Endodermal cell (in vitro differentiated cells): ENCODE data around the gene TLE3. TPM values are rescaled to one million over a fixed set of nuclear protein-coding genes. Genes with fewer than 3 reads are reported as not detected.

Experiments used
- DNase-seq: peaks from one replicate; pipeline ENCODE4 v3.0.0-alpha.2; 2017
- H3K27ac ChIP-seq: 2 replicates; pipeline ENCODE4 v1.5.1; 2013; ENCODE audit warnings: mild to moderate bottlenecking, low read depth, low read length, moderate library complexity
- H3K27me3 ChIP-seq: 2 replicates; pipeline ENCODE4 v1.6.1; 2013; ENCODE audit warnings: mild to moderate bottlenecking, low read length, moderate library complexity; ENCODE audit not compliant: insufficient read depth, control insufficient read depth, poor library complexity, severe bottlenecking
- H3K36me3 ChIP-seq: 2 replicates; pipeline ENCODE4 v1.7.0; 2013; ENCODE audit warnings: mild to moderate bottlenecking, low read length, moderate library complexity; ENCODE audit not compliant: control insufficient read depth, insufficient read depth
- H3K4me1 ChIP-seq: one replicate; pipeline ENCODE4 v1.7.0; 2013; ENCODE audit warnings: low read length; ENCODE audit not compliant: control insufficient read depth, insufficient read depth
- H3K4me3 ChIP-seq: 2 replicates; pipeline ENCODE4 v1.5.1; 2013; ENCODE audit warnings: mild to moderate bottlenecking, low read length, moderate library complexity
- H3K9ac ChIP-seq: 2 replicates; pipeline ENCODE4 v1.6.1; 2013; ENCODE audit warnings: mild to moderate bottlenecking, low read length, moderate library complexity; ENCODE audit not compliant: poor library complexity, severe bottlenecking; ENCODE audit errors: extremely low read depth
- H3K9me3 ChIP-seq: 2 replicates; pipeline ENCODE4 v1.6.1; 2013; ENCODE audit warnings: mild to moderate bottlenecking, low read length, moderate library complexity; ENCODE audit not compliant: control insufficient read depth
- H3K27ac Mint-ChIP-seq: 2 replicates; pipeline ENCODE4 v1.8.0; 2020; ENCODE audit warnings: mixed read lengths
- H3K27me3 Mint-ChIP-seq: 2 replicates; pipeline ENCODE4 v1.8.0; 2021; ENCODE audit warnings: mild to moderate bottlenecking, mixed read lengths; ENCODE audit not compliant: insufficient read depth
- H3K36me3 Mint-ChIP-seq: 2 replicates; pipeline ENCODE4 v1.8.0; 2020; ENCODE audit warnings: low read depth, mixed read lengths
- H3K4me1 Mint-ChIP-seq: 2 replicates; pipeline ENCODE4 v1.8.0; 2020; ENCODE audit warnings: mixed read lengths
- H3K4me3 Mint-ChIP-seq: 2 replicates; pipeline ENCODE4 v1.8.0; 2020; ENCODE audit warnings: mild to moderate bottlenecking, moderate library complexity, mixed read lengths
- H3K9me3 Mint-ChIP-seq: 2 replicates; pipeline ENCODE4 v1.8.0; 2020; ENCODE audit warnings: mild to moderate bottlenecking, mixed read lengths
- CTCF ChIP-seq: fragments of 200-600 bp; sonication (generic); conservative IDR thresholded peaks from 2 replicates; pipeline ENCODE4 v1.5.0; 2021; ENCODE audit warnings: antibody characterized with exemption, mild to moderate bottlenecking
- WGBS, 2 experiments: methylation state at CpG; one replicate each; pipeline versions ENCODE4 v1.1.5 to v1.1.7; 2013; ENCODE audit warnings: missing lambda C conversion rate in 2 of 2, mixed read lengths in 1 of 2; ENCODE audit not compliant: insufficient coverage in 1 of 2, insufficient read length in 1 of 2; 5-methylcytosine and 5-hydroxymethylcytosine counted together
- total RNA-seq, 2 donors: library from RNA; stranded (reverse); fragmentation: NEBNext Ultra II Directional in 1 of 2; extraction: Animal tissue kit (Norgen Biotek cat#: 25700) in 1 of 2; gene quantifications; 2 replicates in 1 of 2; 3 replicates in 1 of 2; pipeline ENCODE4 v1.2.1, GENCODE V29; 2021

TLE3 gene
- total RNA-seq, 2 donors from 2014 or later: 66.5 to 81.1 TPM

- Mint-ChIP-seq H3K27me3 (no peaks in the 10 kb centered on the region), H3K4me1 (peaks cover 79% of the 10 kb centered on the region), H3K9me3 (no peaks in the 10 kb centered on the region), H3K4me3 (peak overlapping the region; percentile 97), H3K36me3 (peaks cover 19% of the 10 kb centered on the region), H3K27ac (peak overlapping the region; percentile 56)
- peak overlapping the region; percentile 65 for H3K27ac ChIP-seq
- no peak overlapping the region for H3K9ac ChIP-seq
- H3K27me3 ChIP-seq: no peaks in the 10 kb centered on the region
- H3K9me3 ChIP-seq: no peaks in the 10 kb centered on the region
- peak overlapping the region; percentile 81 for H3K4me3 ChIP-seq
- 66 to 67% methylated on average over 7 to 8 of the region's 12 CpGs for WGBS, 2 experiments
- DNase-seq: no peak
- H3K36me3 ChIP-seq: peaks cover 50% of the 10 kb centered on the region
- no peak for TF ChIP-seq CTCF
- peaks cover 54% of the 10 kb centered on the region for H3K4me1 ChIP-seq
Observed at GRCh38 chr15:70091726-70092463, 5.8 kb downstream of the TLE3 start.

- no peak overlapping the region for H3K4me3 Mint-ChIP-seq
- Histone ChIP-seq H3K36me3 (peaks cover 62% of the 10 kb centered on the region), H3K9me3 (no peaks in the 10 kb centered on the region), H3K4me3 (peak overlapping the region; percentile 7), H3K27me3 (no peaks in the 10 kb centered on the region), H3K4me1 (peaks cover 54% of the 10 kb centered on the region), H3K9ac (no peak overlapping the region), H3K27ac (peak overlapping the region; percentile 65)
- TF ChIP-seq CTCF: no peak
- no peak overlapping the region for H3K27ac Mint-ChIP-seq
- peaks cover 90% of the 10 kb centered on the region for H3K4me1 Mint-ChIP-seq
- 80 to 86% methylated on average over 5 to 7 of the region's 8 CpGs for WGBS, 2 experiments
- DNase-seq: no peak
- H3K36me3 Mint-ChIP-seq: peaks cover 26% of the 10 kb centered on the region
- no peaks in the 10 kb centered on the region for H3K27me3 Mint-ChIP-seq
- H3K9me3 Mint-ChIP-seq: no peaks in the 10 kb centered on the region
Observed at GRCh38 chr15:70090436-70091296, 7.1 kb downstream of the TLE3 start.

GRCh38 chr15:70089692-70089971, 8.1 kb downstream of the TLE3 start:
- 75 to 80% methylated on average over 5 to 6 of the region's 6 CpGs for WGBS, 2 experiments
- H3K27me3 Mint-ChIP-seq: no peaks in the 10 kb centered on the region
- peaks cover 32% of the 10 kb centered on the region for H3K36me3 Mint-ChIP-seq
- H3K9ac ChIP-seq: no peak overlapping the region
- no peaks in the 10 kb centered on the region for H3K27me3 ChIP-seq
- peak overlapping the region; percentile 24 for H3K4me3 ChIP-seq
- H3K4me1 ChIP-seq: peaks cover 52% of the 10 kb centered on the region
- H3K27ac Mint-ChIP-seq: no peak overlapping the region
- no peak overlapping the region for H3K27ac ChIP-seq
- no peaks in the 10 kb centered on the region for H3K9me3 ChIP-seq
- H3K4me3 Mint-ChIP-seq: no peak overlapping the region
- TF ChIP-seq CTCF: no peak
- DNase-seq: no peak
- no peaks in the 10 kb centered on the region for H3K9me3 Mint-ChIP-seq
- H3K36me3 ChIP-seq: peaks cover 69% of the 10 kb centered on the region
- peaks cover 84% of the 10 kb centered on the region for H3K4me1 Mint-ChIP-seq
